Right lung (tissue), 5 donors: ENCODE data around the gene IREB2. TPM values are rescaled to one million over a fixed set of nuclear protein-coding genes. Genes with fewer than 3 reads are reported as not detected.

Experiments used
- DNase-seq, 2 donors: peaks; one replicate each; pipeline ENCODE4 v3.0.0-alpha.2; 2013
- polyA plus RNA-seq, 5 donors: library from polyadenylated mRNA; unstranded; fragments of 120-200 nt; gene quantifications; one replicate each; pipeline versions ENCODE4 v1.2.1 to v1.2.3, GENCODE V29; 2013; ENCODE audit warnings: inconsistent platforms in 1 of 5, low replicate concordance in 1 of 5; ENCODE audit not compliant: insufficient read length in 5 of 5, insufficient read depth in 1 of 5

Gene IREB2
- polyA plus RNA-seq, 5 donors = 45.2 to 83.6 (median 71.8) TPM

GRCh38 chr15:78540871-78541743 is 103.1 kb downstream of the IREB2 start:
- no peak for DNase-seq

DNA sequence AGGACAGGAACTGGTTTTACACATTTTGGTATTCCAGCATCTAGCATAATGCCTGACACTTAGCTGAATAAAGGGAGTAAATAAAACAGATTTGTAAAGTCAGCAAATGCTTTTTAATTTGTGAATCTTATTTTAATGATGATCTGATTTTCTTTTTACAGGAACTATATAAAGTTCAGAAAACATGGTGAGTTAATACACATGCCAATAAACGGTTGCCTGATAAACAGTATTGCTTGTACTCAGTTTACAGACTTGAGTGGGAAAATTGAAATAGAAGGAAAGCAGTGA is 103.7 kb downstream of the IREB2 start:
- DNase-seq = no peak

DNA sequence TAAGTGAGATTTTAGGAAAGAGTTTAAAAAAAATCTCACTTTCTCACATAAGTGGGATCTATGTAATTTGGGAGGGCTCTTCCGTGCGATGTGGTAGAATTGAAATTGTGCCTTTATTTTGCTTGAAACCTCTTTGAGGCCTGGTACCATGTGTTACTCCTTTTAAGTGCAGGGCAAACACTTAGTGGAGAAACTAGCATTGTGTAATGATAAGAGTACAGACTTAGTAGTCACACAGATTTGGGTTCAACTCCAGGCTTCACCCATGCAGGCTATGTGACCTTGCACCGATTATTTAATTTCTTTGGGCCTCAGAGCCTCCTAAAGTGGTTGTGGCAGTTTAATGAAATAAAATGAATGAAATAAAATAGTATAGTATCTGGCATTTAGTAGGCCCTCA is 104.6 kb downstream of the IREB2 start:
- no peak for DNase-seq

- no peak for DNase-seq
Observed at GRCh38 chr15:78550194-78550593, 112.2 kb downstream of the IREB2 start.

DNA sequence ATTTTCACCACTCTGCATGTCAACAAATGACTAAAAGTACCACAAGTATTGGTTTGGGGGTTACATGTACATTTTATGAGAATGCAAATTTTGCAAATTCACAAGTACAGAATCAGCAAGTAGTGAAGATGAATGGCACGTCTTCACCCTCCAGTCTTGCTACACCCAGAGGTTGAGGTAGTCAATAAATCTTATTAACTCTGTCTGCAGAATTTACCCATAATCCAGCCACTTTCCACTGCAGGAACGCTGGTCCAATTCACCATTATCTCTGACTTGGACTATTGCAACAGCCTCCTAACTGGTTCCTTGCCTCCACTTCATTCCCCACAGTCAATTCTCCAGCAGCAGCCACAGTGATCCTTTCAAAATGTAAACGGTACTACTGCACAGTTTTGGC is 112.8 kb downstream of the IREB2 start:
- no peak for DNase-seq

Other genes starting within 250 kb of the IREB2 start
- 1 to 10 TPM in 1 of 5 donors, under 1 TPM in 4; 0.51 to 1.2 (median 0.82) TPM for gene ACSBG1, start 203.7 kb upstream of the IREB2 start, polyA plus RNA-seq
- 10 to 100 TPM; 33.8 to 48.0 (median 39.5) TPM for gene DNAJA4, start 173.7 kb upstream of the IREB2 start, polyA plus RNA-seq
- gene SKIC8, start 138.6 kb upstream of the IREB2 start, polyA plus RNA-seq = 100 to 1,000 TPM in 4 of 5 donors, 10 to 100 TPM in 1; 97.0 to 123 (median 114) TPM
- 1 to 10 TPM in 1 of 5 donors, under 1 TPM in 3, not detected in 1; 0.47 to 2.6 (median 0.75) TPM for gene CRABP1, start 97.9 kb upstream of the IREB2 start, polyA plus RNA-seq
- 1 to 10 TPM; 4.3 to 6.9 (median 6.1) TPM for gene HYKK, start 69.4 kb downstream of the IREB2 start, polyA plus RNA-seq
- 100 to 1,000 TPM; 204 to 270 (median 230) TPM for gene PSMA4, start 102.2 kb downstream of the IREB2 start, polyA plus RNA-seq
- 1 to 10 TPM; 1.2 to 3.2 (median 2.5) TPM for gene CHRNA5, start 127.3 kb downstream of the IREB2 start, polyA plus RNA-seq
- under 1 TPM; 0.14 to 0.95 (median 0.29) TPM for gene CHRNA3, start 182.8 kb downstream of the IREB2 start, polyA plus RNA-seq
- gene CHRNB4, start 203.0 kb downstream of the IREB2 start, polyA plus RNA-seq = under 1 TPM; 0.21 to 0.42 (median 0.29) TPM